Dedifferentiated amniotic fluid mesenchymal stem cell (primary cell): ENCODE data around the gene PCSK6.
"Not testable (repeated sequence)": the region's sequence is repeated elsewhere in the genome, so short reads cannot be mapped to it uniquely, and the experiment has no call there.

ENCODE experiments used
- DNase-seq: peaks from one replicate; pipeline ENCODE4 v3.0.0-alpha.2; 2016; ENCODE audit errors: extremely low spot score

The PCSK6 gene

DNA sequence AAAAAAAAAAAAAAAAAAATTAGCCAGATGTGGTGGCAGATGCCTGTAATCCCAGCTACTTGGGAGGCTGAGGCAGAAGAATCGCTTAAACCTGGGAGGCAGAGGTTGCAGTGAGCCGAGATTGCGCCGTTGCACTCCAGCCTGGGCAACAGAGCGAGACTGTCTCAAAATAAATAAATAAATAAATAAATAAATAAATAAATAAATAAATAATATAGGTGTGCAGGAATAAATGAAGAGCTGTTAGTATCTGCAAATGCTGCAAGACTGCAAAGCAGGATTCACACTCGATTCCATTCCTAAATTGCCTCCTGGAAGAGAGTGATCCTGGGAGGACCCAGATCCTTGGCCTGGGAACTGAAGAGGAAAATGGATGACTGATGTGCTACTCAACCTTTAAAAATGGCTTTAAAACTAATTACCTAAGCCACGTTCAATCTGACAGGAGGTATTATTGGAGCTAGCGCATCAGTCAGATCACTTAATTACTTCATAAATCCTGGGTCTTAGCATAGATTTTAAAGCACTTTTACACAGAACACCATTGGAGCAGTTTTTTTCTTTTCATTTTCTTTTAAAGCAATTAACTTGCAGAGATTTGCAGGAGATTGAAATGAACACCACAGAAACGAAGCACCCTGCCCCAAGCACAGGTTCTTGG, 132.9 kb downstream of the PCSK6 start:
- DNase-seq = not testable (repeated sequence)

DNA sequence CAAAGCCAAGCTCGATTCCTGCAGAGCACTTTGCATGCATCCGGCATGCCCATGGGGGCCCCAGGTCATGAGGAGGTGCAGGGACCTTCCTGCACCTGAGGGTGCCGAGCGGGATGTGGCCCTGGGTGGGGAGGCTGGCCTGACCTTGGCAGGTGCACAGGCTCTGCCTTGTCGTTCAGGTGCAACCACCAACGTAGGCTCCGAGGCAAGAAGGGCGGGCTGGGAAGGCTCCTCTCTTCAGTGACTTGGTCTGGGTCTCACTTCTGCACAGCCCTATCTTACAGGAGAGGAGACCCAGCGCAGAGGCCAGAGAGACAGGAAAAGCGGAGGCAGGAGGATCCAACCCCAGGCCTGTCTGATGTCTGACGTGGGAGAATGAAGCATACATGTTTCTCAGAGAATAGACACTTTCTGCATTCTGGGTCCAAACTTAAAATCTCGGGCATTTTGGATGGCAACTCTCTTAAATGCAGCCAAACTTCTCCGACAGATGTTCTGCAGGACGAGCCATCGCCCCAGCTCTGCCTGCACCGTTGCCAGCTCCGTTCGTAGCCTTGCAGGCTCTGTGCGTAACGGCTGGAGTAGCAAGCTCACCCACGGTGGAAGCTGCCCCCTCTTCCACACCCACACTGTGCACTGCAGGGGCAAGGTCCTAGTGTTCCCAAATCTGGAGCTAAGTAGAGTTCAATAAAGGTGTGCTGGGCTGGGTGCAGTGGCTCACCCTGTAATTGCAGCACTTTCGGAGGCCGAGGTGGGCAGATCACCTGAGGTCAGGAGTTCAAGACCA, 133.6 kb downstream of the PCSK6 start:
- no peak for DNase-seq

DNA sequence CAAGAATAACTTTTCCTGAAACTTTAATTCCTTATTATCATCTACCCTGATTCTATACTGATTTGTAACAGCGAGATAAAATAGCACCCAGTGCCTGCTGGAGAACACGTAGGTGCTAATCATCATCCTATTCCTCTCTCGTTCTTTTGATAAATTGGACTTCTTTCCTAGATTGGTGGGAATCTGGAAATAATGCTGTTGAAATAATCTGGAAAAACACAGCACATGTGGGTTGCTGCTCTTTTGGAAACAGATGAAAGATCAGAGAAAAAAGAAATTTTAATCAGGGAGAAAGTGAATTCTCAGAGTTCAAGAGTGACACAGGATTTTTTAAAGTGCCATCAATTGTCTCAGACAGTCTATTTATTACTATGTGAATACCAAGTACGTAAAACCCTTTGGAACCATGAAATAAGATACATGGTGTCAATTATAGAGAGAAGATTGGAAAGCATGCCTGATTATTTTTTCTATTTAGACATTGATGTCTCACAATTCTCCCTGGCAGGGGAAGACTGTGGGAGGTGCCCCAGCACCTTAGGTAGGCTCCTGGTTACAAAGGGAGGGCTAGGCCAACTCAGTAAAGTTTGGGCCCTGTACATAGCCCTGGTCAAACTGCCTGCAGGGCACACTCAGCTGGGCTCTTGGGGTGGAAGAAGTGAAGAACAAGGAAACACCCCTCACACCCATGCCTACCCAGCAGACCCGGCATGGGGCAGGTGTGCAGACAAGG, 134.4 kb downstream of the PCSK6 start:
- DNase-seq = no peak

DNA sequence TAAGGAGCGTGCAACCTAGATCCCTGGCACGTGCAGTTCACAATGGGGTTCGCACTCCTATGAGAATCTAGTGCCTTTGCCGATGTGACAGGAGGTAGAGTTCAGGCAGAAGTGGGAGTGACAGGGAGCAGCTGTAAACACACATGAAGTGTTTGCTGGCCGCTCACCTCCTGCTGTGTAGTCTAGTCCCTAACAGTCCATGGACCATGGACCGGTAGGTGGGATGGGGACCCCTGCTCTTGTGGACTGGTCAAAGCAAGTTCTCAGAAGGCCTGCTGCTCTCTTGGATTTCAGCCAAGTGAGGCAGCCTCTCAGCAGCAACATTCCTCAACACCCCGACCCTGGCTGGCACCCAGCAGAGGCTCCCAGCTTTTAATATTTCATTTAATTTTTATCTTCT, 136.3 kb downstream of the PCSK6 start:
- no peak for DNase-seq

DNA sequence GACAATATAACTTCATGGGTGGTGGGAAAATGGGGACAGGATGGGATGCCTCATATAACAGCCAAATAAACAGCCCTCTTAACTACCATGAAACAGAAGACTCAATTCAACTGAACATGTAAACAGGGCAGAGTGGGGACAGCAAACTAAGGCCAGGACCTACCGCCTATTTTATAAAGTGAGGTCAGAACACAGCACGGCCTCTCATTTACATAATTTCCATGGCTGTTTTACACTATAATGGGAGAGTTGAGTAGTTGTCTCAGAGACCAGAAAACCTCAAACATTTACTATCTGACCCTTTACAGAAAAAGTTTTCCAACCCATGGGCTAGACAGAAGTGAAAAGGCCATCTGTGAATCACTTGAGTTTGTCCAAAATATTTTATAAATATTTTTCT, 137.8 kb downstream of the PCSK6 start:
- DNase-seq = no peak

DNA sequence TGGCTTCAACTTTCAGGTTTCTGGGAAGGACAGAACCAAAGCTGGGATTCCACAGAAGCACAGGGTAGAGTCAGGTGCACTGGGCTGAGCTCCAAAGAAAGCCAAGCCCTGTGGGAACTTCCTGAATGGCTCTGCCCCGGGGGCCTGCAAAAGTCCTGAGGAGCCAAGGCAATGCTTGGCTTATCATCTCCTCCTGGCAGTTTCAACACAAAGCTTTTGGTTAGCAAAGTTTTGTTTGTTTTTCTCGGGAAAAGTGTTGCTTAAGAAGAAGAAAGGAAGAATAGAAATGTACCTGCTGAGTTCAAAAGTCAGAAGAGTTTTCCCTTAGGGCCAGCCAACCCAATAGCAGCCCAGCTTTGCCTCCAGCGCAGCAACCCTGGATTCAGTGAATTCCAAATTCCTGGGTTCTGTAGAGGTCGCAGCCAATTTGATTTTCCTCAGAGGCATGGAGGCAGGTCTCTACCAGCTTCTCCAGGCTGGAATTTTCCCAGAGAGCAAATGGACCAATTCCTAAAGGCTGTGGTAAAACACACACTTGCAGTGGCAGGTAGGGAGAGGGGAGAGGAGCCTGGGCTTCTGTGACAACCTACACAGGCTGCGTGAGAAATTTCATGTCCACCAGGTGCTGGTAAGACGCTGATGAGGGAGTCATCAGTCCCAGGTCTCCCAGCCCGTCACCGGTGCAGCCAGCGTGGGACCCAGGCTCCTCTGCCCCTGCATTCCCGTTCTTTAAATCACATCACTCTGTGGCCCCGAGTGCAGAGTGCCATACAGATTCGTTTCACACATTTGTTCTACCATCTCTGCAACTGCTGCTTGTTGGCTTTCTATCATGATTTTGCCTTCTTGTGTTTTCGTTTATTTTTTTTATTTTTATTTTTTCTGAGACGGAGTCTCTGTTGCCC, 140.2 kb downstream of the PCSK6 start:
- no peak for DNase-seq

DNA sequence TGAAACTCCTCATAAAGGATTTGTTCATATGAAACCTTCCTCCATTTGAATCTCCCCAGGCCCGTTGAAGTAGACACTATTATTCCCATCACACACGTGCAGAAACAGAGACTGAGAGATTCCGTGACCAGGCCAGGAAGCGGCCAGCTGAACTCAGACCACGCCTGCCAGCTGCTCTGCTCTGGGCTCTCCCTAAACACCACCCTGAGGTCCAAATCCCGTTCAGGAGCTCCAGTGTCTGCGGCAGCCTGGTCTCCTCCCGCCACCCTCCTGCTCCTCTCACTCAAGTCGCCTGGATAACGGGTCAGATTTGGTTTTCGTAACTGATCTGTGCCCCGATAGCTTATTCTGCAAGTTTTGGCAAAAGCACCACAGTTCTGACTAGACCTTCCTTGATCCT, 140.9 kb downstream of the PCSK6 start:
- DNase-seq = no peak

DNA sequence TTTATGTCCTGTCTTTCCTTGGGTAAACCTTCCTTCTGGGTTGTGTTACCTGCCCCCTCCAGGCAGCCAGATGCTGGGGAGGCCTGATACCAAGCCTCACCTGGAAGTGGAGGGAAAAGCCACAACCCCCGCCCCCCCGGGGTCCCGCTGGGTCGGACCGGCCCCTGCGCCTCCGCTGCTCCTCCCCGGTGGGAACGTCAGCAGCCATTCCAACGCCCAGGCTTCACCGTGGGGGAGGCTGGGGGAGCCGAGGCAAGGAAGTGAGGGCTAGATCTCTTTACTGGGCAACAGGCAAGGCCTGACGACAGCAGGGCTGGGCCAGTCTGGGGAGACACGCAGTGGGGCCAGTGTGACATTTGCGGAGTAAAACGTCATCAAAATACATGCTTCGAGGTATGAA, 141.5 kb downstream of the PCSK6 start:
- no peak for DNase-seq

DNA sequence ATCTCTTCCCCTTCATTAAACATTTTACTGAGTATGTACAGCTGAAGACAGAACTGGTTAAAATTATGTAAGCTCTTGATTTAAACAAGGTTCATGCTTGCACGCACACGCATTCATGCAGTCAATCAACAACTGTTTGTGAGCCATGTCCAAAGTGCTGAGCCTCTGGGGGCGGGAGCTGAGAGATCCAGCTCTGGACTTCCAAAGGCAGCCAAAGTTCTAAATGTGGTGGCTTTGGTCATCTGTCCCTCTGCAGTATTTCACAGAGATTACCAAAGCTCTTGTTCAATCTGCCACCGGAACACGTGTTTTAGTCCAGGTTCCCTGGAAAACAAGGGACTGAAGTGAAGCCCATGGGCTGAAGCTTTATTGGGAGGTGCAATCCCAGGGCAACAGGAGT, 142.1 kb downstream of the PCSK6 start:
- DNase-seq = no peak

DNA sequence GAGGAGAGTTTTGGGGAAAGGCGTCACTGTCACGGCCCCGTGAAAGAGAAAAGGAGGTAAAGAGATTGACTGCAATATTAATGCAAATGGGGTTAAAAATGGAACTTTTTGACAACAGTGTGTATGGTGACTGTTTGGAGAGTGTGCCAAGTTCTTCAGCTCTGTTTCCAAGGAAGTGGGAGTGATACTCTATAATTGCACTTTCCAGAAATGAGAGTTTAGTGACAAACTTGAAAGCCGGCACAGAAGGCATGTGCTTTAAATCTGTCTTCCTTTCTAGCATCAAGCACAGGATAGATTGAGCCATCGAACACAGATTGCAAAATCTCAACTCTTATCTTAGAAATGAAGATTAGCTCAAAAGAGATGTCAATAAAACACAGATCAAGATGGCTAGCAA, 142.6 kb downstream of the PCSK6 start:
- DNase-seq = no peak

DNA sequence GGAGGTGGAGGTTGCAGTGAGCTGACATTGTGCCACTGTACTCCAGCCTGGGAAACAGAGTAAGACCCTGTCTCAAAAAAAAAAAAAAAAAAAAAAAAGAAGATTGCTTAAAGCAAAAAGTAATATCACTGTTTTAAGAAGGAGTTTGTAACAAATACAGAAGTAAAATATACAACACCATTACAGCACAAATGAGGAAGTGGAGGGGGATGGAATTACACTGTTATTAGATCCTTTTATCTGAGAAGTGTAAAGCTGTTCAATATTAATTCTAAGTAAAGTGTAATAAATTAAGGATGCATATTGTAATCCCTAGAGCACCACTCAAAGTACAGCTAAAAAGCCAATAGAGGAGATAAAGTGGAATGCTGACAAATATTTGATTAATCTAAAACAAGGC, 147.5 kb downstream of the PCSK6 start:
- no peak for DNase-seq

DNA sequence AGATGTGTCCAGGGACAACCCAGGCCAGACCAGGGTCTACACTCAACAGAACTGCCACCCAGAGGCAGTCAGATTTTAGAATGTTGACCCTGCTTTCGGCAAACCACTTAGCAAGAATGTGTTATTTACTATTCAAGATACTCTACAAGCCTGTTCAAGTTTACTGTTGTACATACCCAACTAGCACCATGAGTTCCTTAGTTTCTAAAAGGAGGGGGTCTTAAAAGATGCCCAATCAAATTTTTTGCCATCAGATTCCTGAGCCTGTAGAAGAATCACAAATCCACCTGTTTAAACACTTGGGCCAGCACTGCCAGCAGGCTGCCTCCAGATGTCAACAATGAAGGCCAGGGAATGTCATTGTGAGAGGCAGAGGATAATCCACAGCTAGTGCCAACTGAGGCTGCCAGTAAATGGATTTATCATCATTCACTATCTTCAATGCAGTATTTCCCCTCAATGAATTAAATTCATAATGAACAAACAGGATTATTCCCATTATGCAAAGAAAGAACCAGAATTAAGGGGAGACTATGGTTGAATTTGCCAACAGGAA, 150.9 kb downstream of the PCSK6 start:
- DNase-seq = no peak

DNA sequence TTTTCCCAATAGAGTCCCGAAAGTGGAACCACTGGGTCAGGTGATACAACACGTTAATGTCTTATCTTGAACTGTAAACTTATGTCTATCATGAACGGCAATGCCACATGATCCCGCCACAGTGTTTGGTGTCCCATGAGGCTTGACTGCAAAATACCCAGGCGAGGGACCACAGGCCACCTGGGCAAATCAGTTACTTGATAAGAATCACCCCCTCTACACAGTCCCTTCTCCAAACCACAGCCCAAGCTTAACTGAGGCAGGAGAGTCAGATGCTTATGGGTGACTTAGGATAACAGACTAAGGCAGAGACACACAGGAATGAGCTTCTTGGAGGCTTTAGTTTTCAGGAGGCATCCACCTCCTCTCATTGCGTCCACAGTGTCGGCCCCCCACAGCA, 151.5 kb downstream of the PCSK6 start:
- DNase-seq = no peak

DNA sequence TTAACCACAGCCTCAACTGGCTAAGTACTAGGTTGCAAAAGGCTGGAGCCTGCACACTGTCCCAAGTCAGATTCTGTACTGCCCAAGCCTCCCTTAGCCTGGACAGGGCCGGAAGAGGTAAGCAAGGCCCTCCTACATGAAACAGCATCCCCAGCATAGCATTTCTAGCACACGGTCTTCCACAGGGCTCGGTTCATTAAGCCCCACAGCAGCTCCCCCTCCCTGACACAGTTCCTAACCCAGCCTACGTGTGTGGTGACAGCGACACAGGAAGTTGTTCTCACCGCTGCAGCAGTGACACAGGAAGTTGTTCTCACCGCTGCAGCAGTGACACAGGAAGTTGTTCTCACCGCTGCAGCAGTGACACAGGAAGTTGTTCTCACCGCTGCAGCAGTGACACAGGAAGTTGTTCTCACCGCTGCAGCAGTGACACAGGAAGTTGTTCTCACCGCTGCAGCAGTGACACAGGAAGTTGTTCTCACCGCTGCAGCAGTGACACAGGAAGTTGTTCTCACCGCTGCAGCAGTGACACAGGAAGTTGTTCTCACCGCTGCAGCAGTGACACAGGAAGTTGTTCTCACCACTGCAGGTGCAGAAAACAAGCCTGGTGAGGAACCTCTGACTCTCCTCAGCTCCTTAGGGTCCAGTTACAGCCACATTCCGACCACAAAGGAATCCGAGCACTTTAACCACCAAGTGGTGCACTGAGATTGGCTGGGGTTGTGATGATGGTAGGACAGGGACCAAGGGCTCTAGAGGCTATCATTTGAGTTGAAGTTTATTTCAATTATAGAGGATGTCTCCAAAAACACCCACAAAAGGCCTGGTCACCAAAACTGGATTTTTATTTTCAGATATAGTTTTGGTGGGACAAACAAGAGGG, 155.4 kb downstream of the PCSK6 start:
- DNase-seq = not testable (repeated sequence)

DNA sequence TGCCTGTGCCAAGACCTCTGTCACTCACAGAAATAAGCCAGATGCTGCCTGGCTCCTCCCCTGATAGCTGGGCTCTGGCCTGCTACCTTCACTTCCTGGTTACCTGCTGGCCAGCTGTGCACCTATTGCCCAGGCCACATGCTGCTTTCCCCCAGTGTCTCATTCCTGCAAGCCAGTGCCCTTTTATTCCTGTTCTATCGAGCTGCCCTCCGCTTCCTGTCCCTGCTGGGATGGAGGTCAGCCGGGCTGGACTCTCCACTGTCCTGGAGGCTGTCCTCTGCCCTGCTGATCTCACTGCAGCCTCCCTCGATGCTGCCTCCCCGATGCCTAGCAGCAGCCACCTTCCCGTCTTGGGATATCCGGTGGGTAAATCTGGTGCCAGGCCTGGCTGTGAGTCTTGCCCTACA, 157.4 kb downstream of the PCSK6 start:
- no peak for DNase-seq

DNA sequence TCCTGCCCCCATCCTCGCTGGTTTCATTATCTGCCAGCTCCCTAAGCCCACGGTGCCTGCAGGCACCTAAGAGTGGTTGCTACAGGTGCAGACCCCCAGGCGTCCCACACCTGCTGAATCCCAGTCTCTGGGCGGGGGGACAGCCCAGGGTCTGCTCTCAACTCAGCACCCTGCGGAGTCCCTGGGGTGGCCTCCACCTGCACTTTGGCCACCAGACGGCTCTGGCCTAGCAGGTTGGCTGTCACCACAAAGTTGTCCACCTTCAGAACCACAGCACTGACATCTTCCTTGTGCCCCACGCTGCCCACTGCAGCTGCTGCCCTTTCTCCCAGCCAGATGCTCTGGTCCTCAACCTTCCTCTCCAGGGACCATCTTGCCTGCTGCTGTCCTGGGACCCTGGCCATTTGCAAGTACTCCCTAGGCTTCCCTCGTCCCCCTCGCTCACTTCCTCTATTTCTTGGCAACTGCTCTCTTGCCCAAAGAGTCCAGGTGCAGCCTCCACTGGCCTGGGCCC, 159.6 kb downstream of the PCSK6 start:
- DNase-seq = no peak

DNA sequence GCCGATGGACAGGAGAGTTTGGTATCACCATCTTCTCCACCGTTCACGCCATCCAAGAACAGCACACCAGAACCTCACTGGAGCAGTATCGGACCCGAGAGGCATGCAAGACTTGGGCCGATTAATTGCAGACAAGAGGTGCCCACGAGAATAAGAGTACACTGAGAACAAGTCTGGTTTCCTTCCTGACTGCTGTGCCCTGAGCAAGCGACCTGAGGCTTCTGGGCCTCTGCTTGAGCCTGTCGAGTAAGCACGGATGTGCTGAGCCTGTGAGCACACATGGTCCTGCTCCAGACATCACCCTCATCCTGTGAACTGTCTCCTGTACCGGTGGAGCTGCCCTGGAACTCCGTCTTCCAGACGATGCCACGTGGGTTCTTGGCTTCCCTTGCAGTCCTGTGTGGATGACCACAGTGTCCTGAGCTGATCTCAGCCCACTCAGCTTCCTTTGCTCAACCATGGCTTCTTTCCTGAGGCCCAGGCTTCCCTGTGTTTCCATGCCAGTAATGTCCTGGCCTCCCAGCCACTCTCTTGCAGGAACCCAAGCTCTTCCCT, 160.1 kb downstream of the PCSK6 start:
- DNase-seq = no peak

DNA sequence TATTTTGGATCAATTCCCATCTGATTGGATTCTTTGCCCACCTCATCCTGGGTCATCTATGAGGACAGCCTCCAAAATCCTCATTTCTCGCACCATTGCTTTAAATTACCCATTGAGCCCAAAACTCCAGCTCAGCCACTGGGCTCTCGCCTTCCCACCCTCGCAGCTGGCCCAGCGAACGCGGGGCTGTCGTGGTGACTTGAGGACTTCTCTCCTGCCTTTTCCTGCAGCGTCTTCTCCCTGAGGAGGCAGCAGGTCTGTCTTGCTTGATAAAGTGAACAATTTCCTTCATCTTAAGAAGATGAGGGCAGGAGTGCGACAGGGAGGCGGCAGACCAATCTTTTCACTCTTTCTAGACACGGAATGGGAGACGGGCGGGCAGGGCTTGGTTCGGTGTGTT, 161.5 kb downstream of the PCSK6 start:
- DNase-seq = no peak

DNA sequence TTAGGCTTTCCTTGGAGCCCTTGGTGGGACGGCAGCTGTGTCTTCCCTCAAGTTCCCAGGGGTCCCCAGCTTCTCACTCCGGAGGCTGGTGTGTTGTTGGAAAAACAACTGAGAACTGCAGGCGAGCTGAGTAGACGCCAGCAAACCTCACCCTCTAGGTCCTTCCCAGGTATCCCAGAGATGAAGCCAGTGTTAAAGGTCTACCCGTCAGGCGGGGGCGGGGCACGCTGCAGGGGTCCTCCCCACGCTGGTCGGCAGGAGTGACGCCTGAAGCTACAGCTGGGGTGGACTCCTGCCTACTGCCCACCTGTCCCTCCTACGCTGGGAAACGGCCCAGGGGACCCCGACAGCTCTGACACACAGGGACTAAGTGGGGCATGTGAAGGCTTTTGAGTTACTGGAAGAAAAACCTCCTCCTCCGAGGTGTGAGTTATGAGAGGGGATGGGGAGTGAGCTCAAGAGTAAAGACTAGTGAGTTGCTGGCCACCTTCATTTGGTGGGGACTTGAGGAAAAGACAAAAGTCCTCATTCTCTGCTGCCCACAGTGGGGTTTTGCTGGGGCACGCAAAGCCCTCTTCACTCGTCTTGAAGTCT, 162.3 kb downstream of the PCSK6 start:
- DNase-seq = no peak
